ENCODE results near the gene CCRL2.

DNA sequence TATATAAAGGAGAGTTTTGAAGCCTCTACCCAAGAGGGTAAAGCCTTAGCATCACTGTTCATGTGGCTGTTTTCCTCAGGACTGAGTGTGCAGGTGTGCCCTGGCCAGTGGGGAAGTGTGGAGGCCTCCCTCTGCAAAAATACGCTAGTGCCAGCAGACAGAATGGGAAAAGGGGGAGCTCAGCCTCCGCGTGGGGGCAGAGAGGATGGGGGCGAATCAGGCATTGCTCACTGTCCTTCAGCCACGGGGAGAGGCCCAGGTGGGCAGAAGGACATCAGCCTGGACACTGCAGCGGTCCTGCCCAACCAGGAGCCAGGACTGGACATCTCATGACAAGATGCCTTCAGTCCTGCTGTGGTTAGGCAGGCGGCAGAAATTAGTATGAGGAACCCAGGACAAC lies 47.5 kb downstream of the CCRL2 start:
- TF ChIP-seq, protein P1, sequence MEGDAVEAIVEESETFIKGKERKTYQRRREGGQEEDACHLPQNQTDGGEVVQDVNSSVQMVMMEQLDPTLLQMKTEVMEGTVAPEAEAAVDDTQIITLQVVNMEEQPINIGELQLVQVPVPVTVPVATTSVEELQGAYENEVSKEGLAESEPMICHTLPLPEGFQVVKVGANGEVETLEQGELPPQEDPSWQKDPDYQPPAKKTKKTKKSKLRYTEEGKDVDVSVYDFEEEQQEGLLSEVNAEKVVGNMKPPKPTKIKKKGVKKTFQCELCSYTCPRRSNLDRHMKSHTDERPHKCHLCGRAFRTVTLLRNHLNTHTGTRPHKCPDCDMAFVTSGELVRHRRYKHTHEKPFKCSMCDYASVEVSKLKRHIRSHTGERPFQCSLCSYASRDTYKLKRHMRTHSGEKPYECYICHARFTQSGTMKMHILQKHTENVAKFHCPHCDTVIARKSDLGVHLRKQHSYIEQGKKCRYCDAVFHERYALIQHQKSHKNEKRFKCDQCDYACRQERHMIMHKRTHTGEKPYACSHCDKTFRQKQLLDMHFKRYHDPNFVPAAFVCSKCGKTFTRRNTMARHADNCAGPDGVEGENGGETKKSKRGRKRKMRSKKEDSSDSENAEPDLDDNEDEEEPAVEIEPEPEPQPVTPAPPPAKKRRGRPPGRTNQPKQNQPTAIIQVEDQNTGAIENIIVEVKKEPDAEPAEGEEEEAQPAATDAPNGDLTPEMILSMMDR (IDR thresholded peaks at IDR 0.05; ENCODE audit: low read length), result no peak
- TF ChIP-seq EZH2 (optimal IDR thresholded peaks at IDR 0.05; ENCODE audit: low read depth, low read length) (no peak), EZH2phosphoT487 (IDR thresholded peaks at IDR 0.05; ENCODE audit: low read length) (no peak)
